ENCODE data around the gene ATP6V0B.

DNA sequence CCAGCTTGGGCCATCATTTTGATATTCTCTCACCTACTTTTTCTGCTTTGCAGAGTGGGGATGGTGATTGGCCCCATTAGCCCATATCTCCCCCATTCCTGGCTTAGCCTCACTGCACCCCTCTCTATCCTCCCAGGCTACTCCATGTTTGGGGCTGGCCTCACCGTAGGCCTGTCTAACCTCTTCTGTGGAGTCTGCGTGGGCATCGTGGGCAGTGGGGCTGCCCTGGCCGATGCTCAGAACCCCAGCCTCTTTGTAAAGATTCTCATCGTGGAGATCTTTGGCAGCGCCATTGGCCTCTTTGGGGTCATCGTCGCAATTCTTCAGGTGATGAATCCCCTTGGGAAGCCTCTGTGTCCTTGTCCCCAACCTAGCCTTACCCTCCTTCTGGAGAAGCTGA, 2.1 kb downstream of the ATP6V0B start:
- TF ChIP-seq, protein P1, sequence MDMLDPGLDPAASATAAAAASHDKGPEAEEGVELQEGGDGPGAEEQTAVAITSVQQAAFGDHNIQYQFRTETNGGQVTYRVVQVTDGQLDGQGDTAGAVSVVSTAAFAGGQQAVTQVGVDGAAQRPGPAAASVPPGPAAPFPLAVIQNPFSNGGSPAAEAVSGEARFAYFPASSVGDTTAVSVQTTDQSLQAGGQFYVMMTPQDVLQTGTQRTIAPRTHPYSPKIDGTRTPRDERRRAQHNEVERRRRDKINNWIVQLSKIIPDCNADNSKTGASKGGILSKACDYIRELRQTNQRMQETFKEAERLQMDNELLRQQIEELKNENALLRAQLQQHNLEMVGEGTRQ (IDR thresholded peaks at IDR 0.05; ENCODE audit: low read depth, low read length) = no peak
- TF ChIP-seq, protein P2, sequence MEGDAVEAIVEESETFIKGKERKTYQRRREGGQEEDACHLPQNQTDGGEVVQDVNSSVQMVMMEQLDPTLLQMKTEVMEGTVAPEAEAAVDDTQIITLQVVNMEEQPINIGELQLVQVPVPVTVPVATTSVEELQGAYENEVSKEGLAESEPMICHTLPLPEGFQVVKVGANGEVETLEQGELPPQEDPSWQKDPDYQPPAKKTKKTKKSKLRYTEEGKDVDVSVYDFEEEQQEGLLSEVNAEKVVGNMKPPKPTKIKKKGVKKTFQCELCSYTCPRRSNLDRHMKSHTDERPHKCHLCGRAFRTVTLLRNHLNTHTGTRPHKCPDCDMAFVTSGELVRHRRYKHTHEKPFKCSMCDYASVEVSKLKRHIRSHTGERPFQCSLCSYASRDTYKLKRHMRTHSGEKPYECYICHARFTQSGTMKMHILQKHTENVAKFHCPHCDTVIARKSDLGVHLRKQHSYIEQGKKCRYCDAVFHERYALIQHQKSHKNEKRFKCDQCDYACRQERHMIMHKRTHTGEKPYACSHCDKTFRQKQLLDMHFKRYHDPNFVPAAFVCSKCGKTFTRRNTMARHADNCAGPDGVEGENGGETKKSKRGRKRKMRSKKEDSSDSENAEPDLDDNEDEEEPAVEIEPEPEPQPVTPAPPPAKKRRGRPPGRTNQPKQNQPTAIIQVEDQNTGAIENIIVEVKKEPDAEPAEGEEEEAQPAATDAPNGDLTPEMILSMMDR (conservative IDR thresholded peaks at IDR 0.05; ENCODE audit: low read depth, low read length) = no peak
- TF ChIP-seq CEBPB (IDR thresholded peaks at IDR 0.05; ENCODE audit: low read depth, low read length) (no peak), POLR2A (IDR thresholded peaks at IDR 0.05; ENCODE audit: low read depth, low read length) (no peak), SMC3 (IDR thresholded peaks at IDR 0.05; ENCODE audit: low read depth, low read length) (no peak), RFX5 (IDR thresholded peaks at IDR 0.05; ENCODE audit: low read depth, low read length) (no peak), RAD21 (IDR thresholded peaks at IDR 0.05; ENCODE audit: low read length) (no peak), RCOR1 (IDR thresholded peaks at IDR 0.05; ENCODE audit: insufficient replicate concordance, low read length) (no peak), NFE2L2 (IDR thresholded peaks at IDR 0.05; ENCODE audit: low read depth, low read length) (no peak), FOS (IDR thresholded peaks at IDR 0.05; ENCODE audit: low read depth, low read length) (no peak), MAFK (IDR thresholded peaks at IDR 0.05; ENCODE audit: low read depth, low read length) (no peak)
- TF ChIP-seq, protein P3, sequence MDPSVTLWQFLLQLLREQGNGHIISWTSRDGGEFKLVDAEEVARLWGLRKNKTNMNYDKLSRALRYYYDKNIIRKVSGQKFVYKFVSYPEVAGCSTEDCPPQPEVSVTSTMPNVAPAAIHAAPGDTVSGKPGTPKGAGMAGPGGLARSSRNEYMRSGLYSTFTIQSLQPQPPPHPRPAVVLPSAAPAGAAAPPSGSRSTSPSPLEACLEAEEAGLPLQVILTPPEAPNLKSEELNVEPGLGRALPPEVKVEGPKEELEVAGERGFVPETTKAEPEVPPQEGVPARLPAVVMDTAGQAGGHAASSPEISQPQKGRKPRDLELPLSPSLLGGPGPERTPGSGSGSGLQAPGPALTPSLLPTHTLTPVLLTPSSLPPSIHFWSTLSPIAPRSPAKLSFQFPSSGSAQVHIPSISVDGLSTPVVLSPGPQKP (IDR thresholded peaks at IDR 0.05; ENCODE audit: borderline replicate concordance, low read depth, low read length) = no peak

Data from IMR-90 (cell line).